GM18520 (cell line): ENCODE results near the gene NCF2.

Source experiments
- ATAC-seq: cut with Tn5 transposase; IDR thresholded peaks from one replicate; pipeline ENCODE4 v1.9.1; 2021; ENCODE audit not compliant: unreplicated experiment

NCF2 gene

GRCh38 chr1:183585038-183585437 is 5.2 kb downstream of the NCF2 start:
- ATAC-seq = no peak

DNA sequence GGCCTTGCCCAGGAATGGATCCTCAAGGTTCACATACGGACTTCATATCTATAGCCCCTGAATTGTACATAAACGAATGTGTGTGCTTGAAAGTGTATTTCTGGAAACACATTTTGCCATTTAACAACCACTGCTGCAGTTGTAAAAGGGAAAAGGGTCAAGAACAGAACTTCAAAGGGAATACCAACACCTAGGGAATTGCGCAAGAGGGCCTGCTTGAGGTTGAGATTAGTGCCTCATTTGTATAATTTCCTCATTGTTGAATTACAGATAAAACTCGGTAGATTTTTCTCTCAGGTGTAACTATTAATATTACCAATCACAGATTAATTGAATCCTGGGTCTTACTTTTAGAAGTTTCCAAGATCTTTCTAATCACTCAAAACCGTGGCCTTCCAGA is 6.1 kb downstream of the NCF2 start:
- no peak for ATAC-seq

GRCh38 chr1:183583466-183583865 is 6.8 kb downstream of the NCF2 start:
- no peak for ATAC-seq

DNA sequence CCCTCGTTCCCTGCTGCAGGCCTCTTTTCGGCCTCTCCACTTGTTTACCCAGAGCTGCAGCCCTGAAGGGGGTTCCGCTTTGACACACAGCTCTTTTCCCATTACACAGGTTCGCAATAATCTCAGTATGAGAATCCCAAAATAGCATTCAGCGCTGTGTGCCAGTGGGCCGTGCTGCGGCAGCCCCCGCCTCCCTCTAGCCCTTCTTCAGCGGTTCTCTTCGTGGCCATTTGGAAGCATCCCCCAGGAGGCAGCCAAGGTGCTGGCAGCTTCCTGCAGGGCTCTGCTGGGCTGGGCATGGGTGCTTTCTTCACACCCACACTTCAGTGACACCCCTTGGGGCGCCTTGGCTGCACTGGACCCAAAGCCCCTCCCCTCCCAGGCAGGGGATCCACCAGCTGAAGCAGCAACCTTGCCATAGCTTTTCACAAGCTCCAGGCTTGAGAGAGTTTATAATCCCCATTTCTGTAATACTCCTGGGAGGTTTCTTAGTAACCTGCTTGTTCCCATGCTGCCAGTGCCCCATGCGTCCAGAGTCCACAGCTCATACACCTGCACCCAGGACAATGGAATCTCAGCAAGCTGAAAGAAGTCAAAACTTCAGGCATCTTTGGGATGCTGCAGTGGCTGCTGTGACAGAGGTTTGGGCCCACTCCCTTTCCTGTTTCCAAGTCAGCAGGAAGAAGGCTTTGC is 8.1 kb downstream of the NCF2 start:
- no peak for ATAC-seq

- ATAC-seq = no peak
Measured at GRCh38 chr1:183580281-183580682, 10.0 kb downstream of the NCF2 start.

GRCh38 chr1:183578856-183579255 is 11.4 kb downstream of the NCF2 start:
- ATAC-seq = no peak

DNA sequence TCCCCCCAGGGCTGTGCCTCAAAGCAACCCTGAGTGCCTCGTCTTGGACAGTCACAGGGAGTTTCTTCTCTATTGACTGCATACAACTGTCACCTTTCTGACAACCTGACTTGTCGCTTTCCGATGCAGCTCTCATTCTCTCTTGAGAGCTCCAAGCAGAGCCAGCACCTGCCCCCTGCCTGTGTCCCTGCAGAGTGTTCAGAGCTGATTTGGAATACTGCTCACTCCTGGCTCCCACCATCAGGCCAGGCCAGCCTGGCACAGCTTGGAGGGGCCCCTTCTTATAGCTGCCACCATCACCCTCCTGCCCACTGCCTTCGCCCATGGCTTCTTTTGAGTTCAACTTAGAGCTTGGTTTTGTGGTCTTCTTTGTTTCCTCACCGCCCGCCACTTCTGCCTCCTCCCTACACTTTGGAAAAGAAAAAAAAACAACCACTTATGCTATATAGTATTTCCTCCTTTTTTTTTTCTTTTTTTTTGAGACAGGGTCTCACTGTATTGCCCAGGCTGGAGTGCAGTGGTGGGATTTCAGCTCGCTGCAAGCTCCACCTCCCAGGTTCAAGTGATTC is 12.3 kb downstream of the NCF2 start:
- no peak for ATAC-seq

DNA sequence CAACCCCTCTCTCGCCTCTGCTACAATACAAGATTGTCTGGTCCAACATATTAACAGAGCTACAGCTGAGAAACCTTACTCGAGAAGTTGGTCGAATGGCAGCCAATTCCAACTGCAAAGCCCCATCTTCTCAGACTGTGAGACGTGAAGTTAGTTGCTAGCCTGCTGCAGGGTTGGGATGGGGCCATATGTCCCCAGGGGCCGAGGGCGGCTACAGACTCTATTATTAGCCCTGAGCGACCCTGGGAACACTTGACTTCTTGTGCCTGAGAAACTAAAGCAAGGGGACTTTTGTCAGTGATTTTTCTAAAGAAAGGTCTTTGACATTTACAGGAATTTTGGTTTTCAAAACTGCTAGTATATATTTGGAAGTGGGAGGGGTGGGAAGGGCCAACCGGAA is 13.7 kb downstream of the NCF2 start:
- no peak for ATAC-seq

- no peak for ATAC-seq
Measured at GRCh38 chr1:183575606-183576005, 14.7 kb downstream of the NCF2 start.

- no peak for ATAC-seq
Measured at GRCh38 chr1:183572721-183573120, 17.5 kb downstream of the NCF2 start.

GRCh38 chr1:183571678-183572268 is 18.5 kb downstream of the NCF2 start:
- no peak for ATAC-seq

- ATAC-seq = no peak
Measured at GRCh38 chr1:183570451-183570850, 19.8 kb downstream of the NCF2 start.

GRCh38 chr1:183569801-183570200 is 20.5 kb downstream of the NCF2 start:
- ATAC-seq = no peak

DNA sequence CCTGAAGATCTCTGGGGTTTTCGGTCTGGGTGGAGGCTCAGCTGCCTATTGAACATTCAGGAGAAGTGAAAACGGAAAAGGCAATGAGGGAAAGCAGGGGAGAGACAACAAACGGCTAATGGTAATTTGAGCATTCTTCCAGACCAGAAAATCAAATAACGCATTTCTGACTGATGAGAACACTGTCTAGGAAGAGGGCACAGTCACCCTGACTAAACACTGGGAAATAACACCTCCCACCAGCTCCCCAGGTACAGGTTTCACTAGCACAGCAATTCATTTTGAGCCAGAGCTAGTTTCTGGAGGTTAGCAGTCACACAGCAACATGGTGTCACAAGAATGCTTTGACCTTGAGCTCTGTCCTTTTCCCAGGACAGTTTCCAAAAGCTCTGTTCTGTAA is 21.1 kb downstream of the NCF2 start:
- ATAC-seq = no peak

DNA sequence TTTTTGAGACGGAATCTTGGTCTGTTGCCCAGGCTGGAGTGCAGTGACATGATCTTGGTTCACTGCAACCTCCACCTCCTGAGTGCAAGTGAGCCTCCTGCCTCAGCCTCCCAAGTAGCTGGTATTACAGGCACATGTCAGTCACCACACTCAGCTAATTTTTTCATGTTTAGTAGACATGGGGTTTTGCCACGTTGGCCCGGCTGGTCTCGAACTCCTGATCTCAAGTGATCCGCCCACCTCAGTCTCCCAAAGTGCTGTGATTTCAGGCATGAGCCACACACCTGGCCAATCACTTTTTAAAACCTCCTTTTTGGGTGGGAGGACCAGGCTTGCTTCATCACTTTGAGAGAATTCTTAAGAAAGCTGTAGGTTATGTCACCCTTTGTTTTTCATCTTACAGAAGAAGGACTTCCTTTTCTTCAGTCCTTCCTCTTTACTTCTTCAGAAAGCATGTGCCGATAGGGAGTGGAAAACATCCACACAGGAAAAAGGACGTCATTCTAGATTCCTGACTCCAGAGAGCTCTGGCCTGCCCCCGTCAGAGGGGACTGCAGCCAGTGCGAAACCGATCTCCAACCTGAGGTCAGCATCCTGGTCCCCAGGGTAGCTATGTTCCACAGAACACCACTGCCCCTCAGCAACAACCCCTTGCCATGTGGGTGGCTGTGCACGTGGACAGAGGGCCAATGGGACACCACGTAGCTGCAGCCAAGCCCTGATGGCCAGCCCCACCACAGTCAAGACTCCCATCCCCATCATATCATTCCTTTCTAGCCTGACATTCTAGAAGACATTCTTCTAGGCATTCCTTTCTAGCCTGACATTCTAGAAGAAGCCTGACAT is 21.9 kb downstream of the NCF2 start:
- no peak for ATAC-seq

- no peak for ATAC-seq
Measured at GRCh38 chr1:183567584-183567983, 22.7 kb downstream of the NCF2 start.

DNA sequence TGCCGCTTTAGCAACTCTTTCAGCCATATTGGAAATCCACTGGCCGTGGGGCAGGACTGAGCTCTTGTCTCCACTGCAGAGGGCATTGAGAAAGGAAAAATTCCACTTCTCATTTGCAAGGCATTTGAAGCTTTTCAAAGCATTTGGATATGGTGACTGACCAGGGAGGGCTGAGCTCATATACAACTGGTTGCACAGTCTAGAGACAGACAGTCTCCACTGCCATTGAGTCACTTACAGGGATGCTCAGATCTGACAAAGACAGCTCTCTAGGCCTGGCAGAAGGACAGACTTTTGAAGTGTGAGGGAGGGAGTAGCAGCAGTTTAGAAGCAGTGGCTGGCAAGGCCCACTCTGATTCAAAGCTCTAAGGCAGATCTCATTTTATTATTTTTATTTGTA is 24.2 kb downstream of the NCF2 start:
- ATAC-seq = no peak

GRCh38 chr1:183565261-183565660 is 25.0 kb downstream of the NCF2 start:
- ATAC-seq = no peak

- ATAC-seq = no peak
Measured at GRCh38 chr1:183562701-183563100, 27.6 kb downstream of the NCF2 start.

DNA sequence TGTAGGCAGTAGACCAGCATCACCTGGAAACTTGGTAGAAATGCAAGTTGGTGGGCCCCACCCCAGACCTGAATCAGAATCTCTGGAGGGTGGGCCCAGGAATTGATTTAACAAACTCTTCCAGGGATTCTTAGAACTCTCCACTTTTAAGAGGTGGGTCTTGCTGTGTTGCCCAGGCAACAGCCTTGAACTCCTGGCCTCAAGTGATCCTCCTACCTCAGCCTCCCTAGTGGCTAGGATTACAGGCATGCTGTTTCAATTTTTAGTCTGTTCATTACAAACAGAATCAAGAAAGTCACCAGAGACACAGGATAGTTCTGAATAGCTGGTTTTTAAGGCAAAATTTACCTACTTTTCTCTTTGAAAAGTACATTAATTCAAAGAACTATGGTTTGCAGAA is 31.2 kb downstream of the NCF2 start:
- ATAC-seq = no peak

DNA sequence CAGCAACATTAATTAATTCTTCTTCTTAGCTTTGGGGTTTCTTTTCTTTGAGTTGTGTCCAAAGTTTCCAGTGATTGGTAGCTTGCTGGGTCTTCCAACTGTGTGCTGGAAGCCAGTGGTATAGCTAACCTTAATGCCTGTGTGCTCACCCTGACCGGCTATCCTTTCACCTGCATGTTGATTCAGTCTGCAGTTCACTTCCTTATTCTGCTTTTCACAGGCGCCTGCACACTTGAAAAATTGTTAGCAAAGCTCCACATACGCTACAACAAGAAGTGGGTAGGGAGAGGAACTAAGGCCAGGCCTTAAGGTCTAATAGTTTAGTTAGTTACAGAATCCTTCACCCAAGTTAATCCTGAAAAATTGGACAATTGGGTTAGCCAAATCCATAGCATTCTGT is 35.7 kb downstream of the NCF2 start:
- no peak for ATAC-seq

- no peak for ATAC-seq
Measured at GRCh38 chr1:183553764-183554163, 36.5 kb downstream of the NCF2 start.
